ENCODE measurements around the gene ARID5B. TPM values are rescaled to one million over a fixed set of nuclear protein-coding genes. Genes with fewer than 3 reads are reported as not detected.

Gene ARID5B
- total RNA-seq, 1 experiment from 2014 or later: 16.9 TPM

DNA sequence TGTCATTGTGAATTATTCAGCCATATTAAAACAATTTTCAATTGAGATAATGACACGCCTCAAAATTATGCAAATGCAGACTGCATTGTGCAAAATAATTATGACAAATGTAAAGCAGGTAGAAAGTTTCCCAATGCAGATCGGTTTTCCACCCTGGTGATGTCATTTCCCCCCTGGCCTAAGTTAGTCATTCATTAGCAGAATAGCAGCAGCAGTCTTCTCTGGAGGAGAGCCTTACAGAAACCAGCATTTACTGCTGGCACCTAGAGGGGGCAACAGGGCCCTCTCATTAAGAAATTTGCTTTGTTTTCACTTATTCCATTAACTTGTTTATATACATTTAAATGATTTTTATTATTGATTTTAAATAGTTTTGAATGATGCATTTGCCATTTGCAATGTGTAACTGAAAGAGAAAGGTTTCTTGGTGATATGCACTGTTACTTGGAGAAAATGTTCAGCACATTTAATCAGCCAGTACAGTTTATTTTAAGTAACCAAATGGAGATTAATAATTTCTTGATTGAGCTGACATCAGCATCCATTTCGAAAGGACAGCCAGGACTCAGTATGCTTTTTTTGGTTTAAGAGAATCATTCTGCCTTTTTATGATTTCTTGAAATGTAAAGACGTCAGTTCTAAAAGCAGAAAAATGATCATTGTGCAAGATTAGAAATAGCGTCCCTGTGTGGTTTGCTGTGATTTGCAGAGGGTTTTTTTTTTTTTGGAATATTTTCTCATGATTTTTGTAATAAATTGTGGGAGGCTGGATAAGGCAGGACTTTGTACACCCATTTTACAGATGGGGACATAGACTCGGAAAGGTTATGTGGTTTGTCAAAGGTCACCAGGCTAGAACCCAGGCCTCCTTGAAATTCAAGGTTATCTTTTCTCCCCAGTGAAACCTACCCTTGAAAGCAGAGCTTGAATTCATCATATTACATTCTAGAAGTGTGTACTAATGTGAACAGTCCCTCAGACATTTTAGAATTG, 3.5 kb downstream of the ARID5B start:
- peak; percentile 63 for DNase-seq (ENCODE audit: low spot score)

DNA sequence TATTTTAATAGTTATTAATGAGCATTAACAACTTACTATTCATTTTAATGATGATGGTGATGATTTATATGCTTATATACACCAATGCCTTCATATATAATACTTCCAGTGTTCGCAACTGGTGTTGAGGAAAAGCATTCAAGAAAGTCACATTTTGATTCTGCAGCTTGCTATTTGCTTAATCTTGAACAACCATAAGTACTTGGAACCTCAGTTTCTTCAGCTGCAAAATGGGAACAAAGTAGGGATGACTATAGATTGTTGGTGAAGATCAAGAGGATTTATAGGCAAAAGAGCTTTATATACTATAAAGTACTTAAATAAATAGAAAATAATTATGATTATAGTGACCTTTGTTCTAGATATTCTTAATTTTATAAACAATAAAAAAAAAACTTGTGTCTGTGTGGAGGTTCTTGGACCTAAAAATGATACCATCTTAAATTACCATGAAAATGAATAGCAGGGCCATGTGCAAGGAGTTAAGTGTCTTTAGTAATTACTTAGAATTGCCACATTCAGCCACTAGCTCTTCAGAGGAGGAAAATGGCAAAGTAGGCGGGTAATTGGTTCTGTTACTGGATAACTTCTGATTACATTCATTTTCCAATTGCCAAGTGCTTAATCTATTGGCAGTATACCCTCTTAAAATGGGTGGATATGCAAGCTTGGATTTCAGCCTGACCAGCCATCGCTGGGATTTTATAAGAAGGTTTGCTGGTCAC, 4.5 kb downstream of the ARID5B start:
- no peak for DNase-seq (ENCODE audit: low spot score)

DNA sequence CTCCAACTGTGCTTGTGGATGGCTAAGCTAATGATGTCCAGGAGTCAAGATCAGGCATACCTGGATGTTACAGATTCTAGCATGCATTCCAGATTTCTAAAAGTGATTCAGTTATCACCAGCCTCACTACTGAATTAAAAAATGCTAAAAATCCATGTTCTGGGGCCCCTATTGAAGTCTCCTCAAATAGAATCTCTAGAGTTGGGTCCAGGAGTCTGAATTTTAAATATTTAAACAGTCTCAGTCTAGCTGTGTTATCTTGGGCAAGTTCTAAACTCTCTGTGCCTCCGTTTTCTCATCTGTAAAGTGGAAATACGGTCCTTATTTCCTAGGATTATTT, 5.0 kb downstream of the ARID5B start:
- no peak for DNase-seq (ENCODE audit: low spot score)

DNA sequence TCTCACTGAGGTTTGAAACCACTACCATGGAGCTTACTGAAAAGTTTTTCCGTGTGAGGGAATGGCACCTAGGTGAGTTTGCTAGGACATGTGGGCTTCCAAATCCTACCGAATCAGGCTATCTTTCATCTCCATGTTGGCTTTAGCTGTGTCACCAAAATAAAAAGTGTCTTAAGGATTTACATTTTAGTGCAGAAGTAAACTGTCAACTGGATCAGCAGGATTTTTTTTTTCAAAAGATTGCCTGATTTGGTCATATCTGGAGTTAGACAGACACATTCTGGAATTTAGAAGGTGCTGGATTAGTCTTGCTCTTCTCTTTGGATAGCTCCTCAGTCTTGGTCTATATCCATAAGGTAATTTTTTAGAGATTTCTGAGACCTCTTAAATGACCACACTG, 5.5 kb downstream of the ARID5B start:
- no peak for DNase-seq (ENCODE audit: low spot score)

DNA sequence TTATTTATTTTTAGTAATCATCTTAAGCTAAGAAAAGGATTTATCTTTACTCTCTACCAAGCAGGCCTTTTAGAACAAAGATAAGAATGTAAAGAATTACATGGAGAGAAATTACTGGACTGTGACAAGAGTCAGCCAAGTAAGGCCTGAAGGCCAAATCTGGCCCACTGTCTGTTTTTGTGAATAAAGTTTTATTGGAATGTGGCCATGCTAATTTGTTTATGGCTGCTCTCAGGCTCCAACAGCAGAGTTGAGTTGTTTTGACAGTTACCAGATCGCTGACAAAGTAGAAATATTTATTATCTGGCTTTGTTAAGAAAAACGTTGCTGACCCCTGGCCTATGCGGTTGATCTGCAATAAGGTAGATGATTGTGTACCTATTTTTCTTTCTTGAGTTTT, 6.1 kb downstream of the ARID5B start:
- DNase-seq (ENCODE audit: low spot score): no peak

DNA sequence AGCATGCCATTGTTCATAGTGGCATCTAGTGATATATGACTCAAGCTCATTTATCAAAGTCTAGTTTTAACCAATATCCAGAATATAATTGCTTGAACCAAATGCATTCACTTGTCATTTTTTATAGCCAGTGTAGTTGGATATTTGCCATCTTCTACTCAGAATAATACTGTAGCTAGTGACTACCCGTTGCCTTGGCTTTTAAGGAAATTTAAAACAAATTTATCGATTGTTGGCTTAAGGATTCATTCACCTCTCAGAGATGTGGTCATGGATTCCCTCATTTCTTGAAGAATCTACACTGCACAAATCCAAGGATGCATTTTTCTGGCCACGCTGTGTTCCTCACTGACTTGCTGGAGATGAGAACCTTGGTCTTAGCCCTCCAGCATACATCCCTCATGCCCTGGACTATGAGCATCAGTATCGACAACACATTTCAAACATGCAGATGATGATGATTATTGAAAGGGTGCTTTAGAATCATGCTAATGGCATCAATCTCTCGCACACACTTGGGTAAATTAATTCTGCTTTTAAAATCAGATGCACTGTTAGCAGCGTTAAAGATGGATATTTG, 8.8 kb downstream of the ARID5B start:
- no peak for DNase-seq (ENCODE audit: low spot score)

DNA sequence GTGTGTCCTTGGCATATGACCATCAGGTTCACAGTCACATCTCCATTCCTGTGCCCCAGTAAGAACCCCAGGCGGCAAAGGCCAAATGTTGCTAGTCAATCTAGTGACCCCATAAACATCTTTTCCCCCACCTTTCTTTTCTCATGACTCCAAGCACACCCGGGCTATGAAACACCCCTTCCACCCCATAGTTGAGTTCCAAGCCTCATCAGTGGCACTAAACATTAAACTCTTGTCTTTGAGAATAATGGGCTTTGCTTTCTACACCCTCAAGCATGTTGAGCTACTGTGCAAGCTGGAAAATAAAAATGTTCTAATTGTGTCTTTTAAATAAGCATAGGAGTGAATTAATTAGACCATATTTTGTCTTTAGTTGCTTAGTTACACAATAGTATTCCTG, 9.4 kb downstream of the ARID5B start:
- DNase-seq (ENCODE audit: low spot score): no peak

DNA sequence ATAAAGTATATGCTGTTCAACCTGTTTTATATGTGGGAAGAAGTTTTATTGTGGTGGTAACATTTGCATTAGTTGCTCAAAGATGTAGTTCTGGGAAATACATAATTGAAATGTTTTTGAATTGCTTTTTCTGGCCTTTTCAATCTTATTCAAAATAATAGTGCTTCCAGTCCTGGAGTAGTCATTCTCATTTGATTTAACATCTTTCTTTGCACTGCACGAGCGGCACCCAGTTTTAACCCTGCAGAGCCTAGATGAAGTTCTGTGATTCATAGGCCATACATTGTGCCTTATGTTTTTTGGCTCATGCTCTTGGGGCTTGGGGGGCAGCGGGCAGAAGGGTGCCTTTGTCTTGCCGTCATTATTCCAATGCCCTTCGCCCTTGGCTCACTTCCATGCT, 9.9 kb downstream of the ARID5B start:
- DNase-seq (ENCODE audit: low spot score): no peak

DNA sequence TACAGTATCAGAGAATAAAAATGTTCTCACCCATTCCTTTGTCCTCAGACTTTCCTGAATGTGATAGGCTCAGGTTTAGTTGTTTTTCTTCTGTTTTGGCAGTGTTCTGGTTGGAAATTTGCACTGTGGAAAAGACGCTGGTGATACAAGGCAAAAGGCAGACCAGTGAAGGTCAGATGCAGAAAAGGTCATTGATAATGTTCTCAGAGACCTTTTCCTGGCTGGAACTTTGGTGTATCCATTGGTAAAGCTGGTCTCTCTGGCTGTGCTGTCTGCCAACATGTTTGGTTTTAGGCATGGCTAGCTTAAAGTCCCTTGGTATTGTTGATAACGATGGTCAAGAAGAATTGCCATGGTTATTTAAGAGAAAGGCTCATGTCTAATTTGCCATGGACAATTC, 11.5 kb downstream of the ARID5B start:
- no peak for DNase-seq (ENCODE audit: low spot score)

DNA sequence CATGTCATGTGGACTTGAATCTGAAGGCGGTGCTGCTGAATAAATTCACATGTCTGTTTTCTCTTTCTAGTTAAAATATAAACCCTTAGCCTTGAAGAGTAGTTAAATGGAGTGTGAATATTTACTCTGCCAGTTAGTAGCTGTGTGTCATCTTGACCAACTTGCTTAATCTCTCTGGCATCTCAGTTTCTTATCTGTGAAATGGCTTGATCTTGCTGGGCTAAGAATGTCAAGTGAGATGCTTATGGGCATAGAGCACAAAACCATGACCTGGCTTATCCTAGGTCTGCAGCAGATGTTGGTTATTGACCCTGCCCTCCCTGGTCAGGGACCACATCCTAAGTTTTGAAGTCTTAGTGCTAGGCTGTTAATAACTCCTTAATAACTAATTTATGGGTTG, 16.6 kb downstream of the ARID5B start:
- no peak for DNase-seq (ENCODE audit: low spot score)

DNA sequence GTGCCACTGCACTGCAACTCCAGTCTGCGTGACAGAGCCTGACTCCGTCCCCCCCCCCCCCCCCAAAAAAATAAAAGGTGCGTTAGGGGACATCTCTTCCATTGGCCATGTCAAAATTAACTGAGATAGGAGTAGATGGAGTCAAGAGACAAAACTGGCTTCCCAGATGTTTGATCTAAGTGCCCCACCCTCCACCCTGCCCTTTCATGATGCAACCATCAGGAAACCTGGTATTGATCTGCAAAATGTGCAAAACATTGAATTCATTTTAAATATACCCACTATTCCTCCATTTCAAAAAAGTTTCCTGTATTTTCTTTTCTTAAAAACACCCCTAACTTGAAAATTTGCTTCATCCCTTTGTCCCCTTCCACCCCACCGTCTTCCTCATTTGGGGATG, 17.5 kb downstream of the ARID5B start:
- DNase-seq (ENCODE audit: low spot score): no peak

DNA sequence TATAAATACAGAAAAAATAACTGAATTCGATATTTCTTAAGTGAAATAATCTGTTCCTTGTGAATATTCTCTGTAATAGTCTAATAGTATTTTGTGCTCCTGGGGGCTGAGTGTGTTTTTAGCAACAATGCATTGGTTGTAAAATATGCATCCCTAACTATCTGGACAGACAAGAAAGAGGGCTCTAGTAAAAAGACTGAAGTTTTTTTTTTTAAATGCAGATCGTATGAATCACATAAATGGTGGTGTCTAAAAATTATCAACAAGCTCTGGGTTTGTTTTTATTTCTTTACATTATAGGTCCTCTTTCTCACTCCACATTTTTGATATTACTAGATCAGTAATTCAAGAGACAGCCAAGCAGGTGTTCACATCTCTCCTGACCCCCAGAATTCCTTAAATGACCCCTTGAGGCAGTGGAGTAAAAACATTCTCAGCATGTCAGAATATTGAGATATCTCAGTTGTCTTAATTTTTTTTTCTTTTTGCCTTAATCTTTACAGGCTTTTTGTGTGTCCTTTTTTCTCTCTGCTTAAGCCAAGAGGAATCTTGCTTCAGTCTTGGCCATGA, 18.2 kb downstream of the ARID5B start:
- DNase-seq (ENCODE audit: low spot score): no peak

DNA sequence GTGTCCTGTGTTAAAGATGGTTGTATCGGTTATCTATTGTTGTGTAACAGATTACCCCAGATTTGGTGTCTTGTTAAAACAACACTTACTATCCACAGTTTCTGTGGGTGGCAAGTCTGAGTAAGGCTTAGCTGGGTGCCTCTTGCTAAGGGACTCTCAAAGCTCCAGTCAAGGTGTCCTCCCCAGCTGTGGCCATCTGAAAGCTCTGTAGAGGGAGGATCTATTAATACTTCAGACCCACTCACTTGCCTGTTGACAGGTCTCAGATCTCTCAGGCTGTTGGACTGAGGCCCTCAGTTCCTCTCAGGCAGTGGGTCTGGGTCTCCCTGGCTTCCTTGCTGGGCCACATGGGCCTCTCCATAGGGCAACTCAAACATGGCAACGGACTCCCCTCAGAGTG, 19.6 kb downstream of the ARID5B start:
- no peak for DNase-seq (ENCODE audit: low spot score)

DNA sequence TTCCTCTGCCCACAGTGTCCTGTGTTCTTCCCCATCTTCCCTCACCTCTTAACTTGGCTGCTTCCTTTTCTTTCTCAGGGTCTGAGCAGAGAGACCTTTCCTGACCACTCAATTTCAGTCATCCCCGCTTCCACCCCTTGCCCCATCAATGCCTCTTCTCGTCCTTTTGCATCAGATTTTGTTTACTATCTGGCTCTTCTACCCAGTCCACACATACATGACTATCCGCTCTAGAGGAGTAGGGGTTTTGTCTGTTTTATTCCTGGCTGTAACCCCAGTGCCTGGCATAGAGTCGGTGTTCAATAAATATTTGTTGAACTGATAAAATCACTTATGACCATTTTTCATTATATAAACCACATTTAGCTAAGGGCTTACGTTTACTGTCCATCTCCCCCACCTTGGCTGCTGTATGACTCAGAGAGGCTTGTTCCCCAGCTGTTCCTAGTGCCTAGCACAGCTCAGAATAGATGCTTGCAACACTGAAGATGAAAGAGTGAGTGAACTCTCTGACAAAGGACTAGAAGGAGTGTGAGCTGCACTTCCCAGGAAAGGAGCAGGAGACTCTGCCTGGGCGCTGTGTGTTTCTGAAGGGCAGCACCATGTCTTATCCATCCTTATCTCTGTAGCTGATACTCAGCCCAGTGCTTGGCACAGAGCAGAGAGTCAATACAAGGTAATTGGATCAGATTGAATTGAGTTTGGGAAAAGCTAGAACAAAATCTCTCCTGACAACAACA, 21.9 kb downstream of the ARID5B start:
- no peak for DNase-seq (ENCODE audit: low spot score)

DNA sequence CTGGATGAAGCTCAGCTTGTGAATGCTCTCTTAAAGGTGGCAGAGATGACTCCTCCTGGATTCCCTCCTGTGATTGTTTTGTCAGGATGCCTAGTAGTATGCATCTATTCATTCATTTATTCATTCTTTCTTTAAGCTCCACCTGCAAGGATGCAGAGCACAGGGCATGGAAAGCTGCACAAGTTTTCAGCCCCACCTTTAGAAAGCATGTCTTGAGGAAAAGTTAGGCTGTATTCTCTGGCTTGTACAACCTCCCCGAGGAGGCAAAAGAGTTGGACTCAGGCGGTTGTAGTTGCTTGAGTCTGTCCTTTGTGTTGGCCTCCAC, 22.4 kb downstream of the ARID5B start:
- DNase-seq (ENCODE audit: low spot score): no peak

DNA sequence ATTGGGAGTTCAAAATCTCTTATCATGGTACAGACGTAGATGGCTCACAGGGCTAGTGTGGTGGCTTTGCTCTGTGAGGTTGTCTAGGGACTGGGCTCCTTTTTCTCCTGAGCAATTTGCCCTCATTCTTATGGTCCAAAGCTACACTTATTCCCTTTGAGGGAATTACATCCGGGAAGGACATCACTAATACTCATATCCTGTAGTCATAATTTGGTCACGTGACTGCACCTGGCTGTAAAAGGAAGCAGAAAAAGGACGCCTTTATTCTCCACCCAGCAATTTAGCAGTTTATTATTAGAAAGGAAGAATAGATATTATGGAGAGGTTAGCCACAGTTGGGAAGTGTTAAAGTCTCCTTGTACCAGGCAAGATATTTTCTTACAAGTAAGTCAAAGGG, 28.1 kb downstream of the ARID5B start:
- no peak for DNase-seq (ENCODE audit: low spot score)

DNA sequence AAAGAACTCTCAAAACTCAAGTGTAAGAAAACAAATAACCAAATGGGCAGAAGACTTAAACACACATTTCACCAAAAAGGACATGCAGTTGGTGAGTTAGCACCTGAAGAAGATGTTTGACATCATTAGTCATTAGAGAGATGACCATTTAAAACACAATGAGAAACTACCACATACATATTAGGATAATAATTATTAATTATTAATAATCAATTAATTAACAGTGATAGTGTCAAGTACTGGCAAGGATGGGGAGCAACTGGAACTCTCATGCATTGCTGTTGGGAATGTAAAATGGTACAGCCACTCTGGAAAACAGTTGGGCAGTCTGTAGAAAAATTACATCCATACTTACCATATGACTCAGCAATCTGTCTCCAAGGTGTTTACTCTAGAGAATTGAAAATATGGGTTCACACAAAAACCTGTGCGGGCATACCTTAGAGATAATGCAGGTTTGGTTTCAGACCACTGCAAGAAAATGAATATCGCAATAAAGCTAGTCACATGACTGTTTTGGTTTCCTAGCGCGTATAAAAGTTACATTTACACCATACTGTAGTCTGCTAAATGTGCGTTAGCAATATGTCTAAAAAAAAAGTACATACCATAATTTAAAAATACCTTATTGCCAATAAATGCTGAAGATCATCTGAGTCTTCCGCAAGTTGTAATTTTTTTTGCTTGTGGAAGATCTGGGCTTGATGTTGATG, 30.3 kb downstream of the ARID5B start:
- no peak for DNase-seq (ENCODE audit: low spot score)

DNA sequence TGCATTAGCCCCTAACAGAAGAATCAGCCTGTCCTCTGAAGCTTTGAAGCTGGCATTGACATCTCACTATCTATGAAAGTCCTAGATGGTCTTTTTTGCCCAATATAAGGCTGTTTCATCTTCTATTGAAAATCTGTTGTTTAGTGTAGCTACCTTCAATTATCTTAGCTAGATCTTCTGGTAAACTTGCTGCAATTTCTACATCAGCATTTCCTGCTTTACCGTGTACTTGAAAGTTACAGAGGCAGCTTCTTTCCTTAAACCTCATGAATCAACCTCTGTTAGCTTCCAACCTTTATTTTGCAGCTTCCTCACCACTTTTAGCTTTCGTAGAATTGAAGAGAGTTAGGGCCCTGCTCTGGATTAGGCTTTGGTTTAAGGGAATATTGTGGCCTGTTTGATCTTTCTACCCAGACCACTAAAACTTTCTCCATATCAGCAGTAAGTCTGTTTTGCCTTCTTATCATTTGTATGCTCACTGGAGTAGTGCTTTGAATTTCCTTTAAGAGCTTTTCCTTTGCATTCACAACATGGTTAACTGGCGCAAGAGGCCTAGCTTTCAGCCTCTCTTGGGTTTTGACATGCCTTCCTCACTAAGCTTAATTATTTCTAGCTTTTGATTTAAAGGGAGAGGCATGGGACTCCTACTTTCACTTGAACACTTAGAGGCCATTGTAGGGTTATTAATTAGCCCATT, 32.5 kb downstream of the ARID5B start:
- no peak for DNase-seq (ENCODE audit: low spot score)

DNA sequence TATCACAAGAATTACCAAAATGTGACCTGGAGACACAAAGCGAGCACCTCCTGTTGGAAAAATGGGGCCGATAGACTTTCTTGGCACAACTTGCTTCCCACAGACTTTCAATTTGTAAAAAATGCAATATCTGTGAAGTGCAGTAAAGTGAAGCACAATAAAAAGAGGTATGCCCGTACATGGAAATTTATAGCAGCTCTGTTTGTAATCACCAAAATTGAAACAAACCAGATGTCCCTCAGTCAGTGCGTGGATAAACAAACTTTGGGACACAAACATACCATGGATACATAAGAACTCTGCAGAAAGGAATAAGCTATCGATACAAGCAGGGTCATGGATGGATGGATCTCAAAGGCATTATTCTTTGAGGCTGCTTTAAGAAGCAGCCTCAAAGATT, 33.6 kb downstream of the ARID5B start:
- DNase-seq (ENCODE audit: low spot score): no peak

DNA sequence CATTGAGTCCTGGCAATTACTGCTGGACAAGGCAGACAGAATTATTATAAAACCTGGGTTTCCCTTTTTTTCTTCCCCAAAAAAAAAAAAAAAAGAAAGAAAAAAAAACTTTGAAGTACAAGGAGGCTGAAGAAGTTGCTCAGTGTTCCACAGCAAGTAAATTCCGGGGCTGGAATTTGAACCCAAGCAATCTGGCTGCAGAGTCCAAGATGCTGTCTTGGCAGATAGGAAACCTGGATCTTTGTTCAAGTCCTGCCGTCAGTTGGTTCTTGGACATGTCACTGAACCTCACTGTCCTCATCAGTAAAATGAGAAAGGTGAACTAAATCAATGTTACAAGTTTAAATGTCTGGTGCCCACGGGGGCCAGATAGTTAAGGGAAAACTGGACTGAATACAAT, 35.3 kb downstream of the ARID5B start:
- no peak for DNase-seq (ENCODE audit: low spot score)

Data from HT-29 (cell line).